Measurements from ENCODE around the gene ABLIM1. TPM values are rescaled to one million over a fixed set of nuclear protein-coding genes. Genes with fewer than 3 reads are reported as not detected.

ABLIM1 gene
- total and polyA plus RNA-seq, 2 of the 13 experiments (the other 11 are each of a cell fraction or from before 2014, with no cell fraction given) = 59.4 to 92.7 TPM

DNA sequence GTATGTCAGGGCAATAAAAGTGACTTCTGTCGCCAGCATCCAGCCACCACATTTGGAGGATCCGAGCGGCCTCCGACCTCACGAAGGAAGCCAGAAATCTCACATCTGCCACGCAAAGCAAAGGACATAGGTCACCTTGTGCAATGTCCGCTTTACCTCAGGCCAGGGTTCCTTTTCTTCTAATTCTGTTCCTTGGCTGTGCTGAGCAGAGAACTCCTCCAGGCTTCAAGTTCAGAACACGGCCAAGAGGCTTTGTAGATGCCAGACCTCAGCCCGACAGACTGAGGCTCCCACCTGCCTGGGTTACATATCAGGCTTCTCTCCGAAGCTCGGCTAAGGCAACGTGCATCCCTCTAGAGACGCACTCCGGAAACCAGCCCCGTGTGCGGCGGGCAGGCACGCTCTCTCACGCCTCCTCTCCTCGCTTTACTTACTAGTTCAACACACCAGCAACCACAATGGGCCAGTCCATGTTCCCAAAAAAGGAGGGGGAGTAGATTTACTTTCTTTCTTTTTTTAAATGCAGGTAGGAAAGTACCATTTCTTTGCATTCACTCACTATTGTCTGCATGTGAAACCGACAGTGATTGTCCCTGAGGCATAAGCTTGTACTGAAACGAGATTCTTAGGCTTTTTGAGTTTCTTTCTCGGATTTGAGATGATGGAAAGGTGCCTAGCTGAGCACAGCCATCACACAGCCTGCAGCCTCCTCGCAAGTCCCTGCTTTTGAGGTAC is 131.4 kb downstream of the ABLIM1 start (continued):
- TF ChIP-seq, protein P1, sequence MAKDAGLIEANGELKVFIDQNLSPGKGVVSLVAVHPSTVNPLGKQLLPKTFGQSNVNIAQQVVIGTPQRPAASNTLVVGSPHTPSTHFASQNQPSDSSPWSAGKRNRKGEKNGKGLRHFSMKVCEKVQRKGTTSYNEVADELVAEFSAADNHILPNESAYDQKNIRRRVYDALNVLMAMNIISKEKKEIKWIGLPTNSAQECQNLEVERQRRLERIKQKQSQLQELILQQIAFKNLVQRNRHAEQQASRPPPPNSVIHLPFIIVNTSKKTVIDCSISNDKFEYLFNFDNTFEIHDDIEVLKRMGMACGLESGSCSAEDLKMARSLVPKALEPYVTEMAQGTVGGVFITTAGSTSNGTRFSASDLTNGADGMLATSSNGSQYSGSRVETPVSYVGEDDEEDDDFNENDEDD (CRISPR knock-in tag; IDR thresholded peaks at IDR 0.05; ENCODE audit: borderline replicate concordance) = peak; percentile 76; the same call in 1 of the 2 replicates
- TF ChIP-seq, protein P2, sequence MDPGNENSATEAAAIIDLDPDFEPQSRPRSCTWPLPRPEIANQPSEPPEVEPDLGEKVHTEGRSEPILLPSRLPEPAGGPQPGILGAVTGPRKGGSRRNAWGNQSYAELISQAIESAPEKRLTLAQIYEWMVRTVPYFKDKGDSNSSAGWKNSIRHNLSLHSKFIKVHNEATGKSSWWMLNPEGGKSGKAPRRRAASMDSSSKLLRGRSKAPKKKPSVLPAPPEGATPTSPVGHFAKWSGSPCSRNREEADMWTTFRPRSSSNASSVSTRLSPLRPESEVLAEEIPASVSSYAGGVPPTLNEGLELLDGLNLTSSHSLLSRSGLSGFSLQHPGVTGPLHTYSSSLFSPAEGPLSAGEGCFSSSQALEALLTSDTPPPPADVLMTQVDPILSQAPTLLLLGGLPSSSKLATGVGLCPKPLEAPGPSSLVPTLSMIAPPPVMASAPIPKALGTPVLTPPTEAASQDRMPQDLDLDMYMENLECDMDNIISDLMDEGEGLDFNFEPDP (CRISPR knock-in tag; conservative IDR thresholded peaks at IDR 0.05) = no peak
- peak; percentile 23; the same call in 1 of the 2 replicates for TF ChIP-seq TBX3 (IDR thresholded peaks at IDR 0.05; ENCODE audit: borderline replicate concordance)
- no peak for TF ChIP-seq AGO1 (IDR thresholded peaks at IDR 0.05; ENCODE audit: low read depth, low read length, poor library complexity, severe bottlenecking)
- TF ChIP-seq FOSL1 (CRISPR knock-in tag; IDR thresholded peaks at IDR 0.05; ENCODE audit: borderline replicate concordance) = no peak
- peak; percentile 85; the same call in 1 of the 2 replicates for TF ChIP-seq EED (CRISPR knock-in tag; IDR thresholded peaks at IDR 0.05)
- TF ChIP-seq HOXA3 (CRISPR knock-in tag; IDR thresholded peaks at IDR 0.05) = peak; percentile 81
- TF ChIP-seq, protein P3, sequence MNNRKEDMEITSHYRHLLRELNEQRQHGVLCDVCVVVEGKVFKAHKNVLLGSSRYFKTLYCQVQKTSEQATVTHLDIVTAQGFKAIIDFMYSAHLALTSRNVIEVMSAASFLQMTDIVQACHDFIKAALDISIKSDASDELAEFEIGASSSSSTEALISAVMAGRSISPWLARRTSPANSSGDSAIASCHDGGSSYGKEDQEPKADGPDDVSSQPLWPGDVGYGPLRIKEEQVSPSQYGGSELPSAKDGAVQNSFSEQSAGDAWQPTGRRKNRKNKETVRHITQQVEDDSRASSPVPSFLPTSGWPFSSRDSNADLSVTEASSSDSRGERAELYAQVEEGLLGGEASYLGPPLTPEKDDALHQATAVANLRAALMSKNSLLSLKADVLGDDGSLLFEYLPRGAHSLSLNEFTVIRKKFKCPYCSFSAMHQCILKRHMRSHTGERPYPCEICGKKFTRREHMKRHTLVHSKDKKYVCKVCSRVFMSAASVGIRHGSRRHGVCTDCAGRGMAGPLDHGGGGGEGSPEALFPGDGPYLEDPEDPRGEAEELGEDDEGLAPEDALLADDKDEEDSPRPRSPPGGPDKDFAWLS (CRISPR knock-in tag; IDR thresholded peaks at IDR 0.05; ENCODE audit: borderline replicate concordance) = no peak
- TF ChIP-seq, protein P4, sequence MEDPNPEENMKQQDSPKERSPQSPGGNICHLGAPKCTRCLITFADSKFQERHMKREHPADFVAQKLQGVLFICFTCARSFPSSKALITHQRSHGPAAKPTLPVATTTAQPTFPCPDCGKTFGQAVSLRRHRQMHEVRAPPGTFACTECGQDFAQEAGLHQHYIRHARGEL (CRISPR knock-in tag; IDR thresholded peaks at IDR 0.05) = no peak
- TF ChIP-seq, protein P5, sequence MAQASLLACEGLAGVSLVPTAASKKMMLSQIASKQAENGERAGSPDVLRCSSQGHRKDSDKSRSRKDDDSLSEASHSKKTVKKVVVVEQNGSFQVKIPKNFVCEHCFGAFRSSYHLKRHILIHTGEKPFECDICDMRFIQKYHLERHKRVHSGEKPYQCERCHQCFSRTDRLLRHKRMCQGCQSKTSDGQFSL (CRISPR knock-in tag; IDR thresholded peaks at IDR 0.05) = no peak
- no peak for TF ChIP-seq ELF4 (CRISPR knock-in tag; IDR thresholded peaks at IDR 0.05; ENCODE audit: borderline replicate concordance)
- TF ChIP-seq, protein P6, sequence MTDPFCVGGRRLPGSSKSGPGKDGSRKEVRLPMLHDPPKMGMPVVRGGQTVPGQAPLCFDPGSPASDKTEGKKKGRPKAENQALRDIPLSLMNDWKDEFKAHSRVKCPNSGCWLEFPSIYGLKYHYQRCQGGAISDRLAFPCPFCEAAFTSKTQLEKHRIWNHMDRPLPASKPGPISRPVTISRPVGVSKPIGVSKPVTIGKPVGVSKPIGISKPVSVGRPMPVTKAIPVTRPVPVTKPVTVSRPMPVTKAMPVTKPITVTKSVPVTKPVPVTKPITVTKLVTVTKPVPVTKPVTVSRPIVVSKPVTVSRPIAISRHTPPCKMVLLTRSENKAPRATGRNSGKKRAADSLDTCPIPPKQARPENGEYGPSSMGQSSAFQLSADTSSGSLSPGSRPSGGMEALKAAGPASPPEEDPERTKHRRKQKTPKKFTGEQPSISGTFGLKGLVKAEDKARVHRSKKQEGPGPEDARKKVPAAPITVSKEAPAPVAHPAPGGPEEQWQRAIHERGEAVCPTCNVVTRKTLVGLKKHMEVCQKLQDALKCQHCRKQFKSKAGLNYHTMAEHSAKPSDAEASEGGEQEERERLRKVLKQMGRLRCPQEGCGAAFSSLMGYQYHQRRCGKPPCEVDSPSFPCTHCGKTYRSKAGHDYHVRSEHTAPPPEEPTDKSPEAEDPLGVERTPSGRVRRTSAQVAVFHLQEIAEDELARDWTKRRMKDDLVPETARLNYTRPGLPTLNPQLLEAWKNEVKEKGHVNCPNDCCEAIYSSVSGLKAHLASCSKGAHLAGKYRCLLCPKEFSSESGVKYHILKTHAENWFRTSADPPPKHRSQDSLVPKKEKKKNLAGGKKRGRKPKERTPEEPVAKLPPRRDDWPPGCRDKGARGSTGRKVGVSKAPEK (CRISPR knock-in tag; IDR thresholded peaks at IDR 0.05; ENCODE audit: borderline replicate concordance) = peak; percentile 67; the same call in 1 of the 2 replicates
- no peak for TF ChIP-seq AGO2 (optimal IDR thresholded peaks at IDR 0.05; ENCODE audit: low read depth, low read length)
- TF ChIP-seq ATF7 (IDR thresholded peaks at IDR 0.05) = no peak
- peak; percentile 52; the same call in 1 of the 2 replicates for TF ChIP-seq ATF7 (CRISPR knock-in tag; IDR thresholded peaks at IDR 0.05)
- no peak for TF ChIP-seq ZFP62 (CRISPR knock-in tag; IDR thresholded peaks at IDR 0.05)

Data from HepG2 (cell line).